GM18520 (cell line): ENCODE results near the gene CHST11.
"Not testable (repeated sequence)": the region's sequence is repeated elsewhere in the genome, so short reads cannot be mapped to it uniquely, and the experiment has no call there.

Experiments used
- ATAC-seq: cut with Tn5 transposase; IDR thresholded peaks from one replicate; pipeline ENCODE4 v1.9.1; 2021; ENCODE audit not compliant: unreplicated experiment

CHST11 gene

GRCh38 chr12:104600036-104600712 lies 143.4 kb downstream of the CHST11 start:
- ATAC-seq = no peak

DNA sequence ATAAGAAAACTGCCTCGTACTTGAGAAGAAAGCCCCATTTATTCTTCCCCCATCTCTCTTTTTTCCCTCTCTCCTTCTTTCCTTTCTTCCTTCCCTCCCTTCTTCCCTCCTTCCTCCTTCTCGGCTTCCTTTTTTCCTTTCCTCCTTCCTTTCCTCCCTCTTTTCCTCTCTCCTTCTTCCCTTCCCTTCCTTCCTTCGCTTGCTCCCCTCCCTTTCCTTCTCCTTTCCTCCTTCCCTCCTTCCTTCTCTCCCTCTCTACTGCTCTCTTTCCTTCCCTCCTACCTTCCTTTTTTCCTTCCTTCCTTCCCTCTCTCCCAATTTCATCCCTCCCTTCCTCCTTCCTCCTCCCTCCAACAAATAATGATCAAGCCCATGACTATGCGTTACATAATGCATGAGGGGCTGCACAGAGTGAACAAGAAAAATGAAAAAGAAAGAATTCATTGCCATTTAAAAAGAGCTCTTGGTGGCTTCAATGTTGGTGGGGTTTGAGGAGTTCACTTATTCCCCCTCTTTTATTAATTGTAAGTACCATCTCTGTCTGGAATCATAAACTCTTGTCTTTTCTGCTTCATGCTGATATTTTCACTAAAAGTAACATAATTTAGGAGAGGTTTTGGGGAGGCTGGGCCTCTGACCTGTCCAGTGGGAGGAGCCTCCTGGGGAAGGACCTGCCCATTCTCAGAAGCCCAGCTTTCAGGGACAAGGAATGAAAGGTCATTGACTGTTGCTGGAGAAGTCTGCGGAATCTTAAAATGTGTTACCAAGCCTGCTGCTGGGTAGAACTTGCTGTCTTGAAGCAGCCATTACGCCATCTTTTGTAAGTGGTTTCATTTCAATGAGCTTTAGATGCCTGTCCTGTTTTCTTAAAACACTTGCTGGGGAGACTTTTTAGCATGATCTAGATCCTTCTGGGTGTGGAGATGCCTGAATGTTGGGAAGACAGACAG lies 144.3 kb downstream of the CHST11 start:
- no peak for ATAC-seq

DNA sequence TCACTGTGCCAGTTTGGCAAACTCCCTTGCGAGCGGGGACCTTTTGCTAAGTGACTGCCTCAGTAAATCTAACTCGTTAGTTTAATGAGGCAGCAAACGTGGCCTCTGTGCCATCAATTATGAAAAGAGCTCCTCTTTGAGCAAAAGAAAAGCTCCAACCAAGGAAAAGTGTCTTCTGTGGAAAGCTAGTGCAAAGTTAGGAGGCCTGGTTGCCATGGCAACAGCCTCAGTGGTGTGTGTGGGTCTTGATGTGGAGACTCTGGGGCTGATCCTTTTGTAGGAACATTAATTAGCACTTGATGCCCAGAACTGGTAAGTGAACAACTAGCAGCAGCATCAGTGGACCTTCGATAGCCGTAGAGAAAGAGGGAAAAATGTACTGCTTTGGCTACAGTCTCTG lies 145.7 kb downstream of the CHST11 start:
- ATAC-seq = no peak

DNA sequence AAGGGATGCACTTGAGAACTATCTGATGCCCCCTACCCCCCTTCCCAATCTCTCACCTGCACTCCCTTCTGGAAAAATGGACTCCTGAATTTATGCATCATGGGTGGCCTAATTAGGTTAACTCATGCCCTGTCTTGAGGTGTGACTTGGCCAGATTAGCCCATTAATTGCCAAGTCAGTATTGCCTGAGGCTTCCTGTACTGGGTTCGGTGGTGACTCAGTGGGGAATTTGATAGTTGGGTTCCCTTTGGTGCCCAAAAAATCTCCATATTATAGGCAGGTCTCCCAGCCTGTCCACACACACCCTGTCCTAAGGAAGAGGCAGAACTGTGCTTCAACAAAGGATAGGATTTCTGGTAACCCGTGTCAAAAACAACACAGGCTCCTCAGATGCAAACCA lies 146.1 kb downstream of the CHST11 start:
- no peak for ATAC-seq

DNA sequence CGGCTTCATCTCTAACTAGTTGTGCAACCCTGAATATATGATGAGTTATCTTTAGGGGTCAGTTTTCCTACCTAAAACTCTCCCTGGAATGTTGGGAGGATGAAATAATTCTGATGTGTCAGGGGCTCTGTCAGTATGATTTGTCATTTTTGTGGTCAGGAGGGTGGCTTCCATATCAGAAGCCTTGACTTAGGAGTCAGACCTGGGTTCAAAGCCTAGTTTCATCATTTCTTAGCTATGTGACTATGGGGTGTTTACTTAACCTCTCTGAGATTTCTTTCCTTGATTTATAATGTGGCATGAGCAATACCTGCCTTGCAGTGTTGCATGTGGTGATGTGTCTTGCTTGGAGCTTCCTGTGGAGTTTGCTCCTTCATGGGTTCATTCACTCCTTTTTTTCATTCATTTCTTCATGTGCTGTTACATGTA lies 146.8 kb downstream of the CHST11 start:
- no peak for ATAC-seq

- peak; percentile 49 for ATAC-seq
Measured at GRCh38 chr12:104604070-104604994, 147.6 kb downstream of the CHST11 start.

DNA sequence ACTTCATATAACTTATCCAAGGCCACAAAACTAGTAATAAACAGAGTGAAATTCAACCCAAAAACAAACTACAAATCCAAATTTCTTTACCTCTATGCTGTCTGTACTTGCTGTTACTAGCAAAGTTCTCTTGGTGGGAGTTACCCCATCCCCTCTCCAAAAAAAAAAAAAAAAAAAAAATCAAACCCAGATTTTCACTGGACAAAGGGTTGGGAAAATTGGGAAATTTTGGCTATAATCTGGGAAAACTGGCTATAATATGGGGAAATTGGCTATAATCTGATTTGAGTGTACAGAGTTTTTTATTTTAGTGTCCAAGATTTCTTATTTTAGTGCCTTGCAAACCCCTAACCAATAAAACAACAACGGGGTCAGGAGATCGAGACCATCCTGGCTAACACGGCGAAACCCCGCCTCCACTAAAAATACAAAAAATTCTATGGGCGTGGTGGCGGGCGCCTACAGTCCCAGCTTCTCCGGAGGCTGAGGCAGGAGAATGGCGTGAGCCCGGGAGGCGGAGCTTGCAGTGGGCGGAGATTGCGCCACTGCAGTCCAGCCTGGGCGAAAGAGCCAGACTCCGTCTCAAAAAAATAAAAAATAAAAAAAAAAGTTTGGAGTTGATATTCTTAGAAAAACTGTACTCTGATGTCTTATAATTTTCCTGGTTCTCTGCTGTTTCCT lies 148.4 kb downstream of the CHST11 start:
- no peak for ATAC-seq

DNA sequence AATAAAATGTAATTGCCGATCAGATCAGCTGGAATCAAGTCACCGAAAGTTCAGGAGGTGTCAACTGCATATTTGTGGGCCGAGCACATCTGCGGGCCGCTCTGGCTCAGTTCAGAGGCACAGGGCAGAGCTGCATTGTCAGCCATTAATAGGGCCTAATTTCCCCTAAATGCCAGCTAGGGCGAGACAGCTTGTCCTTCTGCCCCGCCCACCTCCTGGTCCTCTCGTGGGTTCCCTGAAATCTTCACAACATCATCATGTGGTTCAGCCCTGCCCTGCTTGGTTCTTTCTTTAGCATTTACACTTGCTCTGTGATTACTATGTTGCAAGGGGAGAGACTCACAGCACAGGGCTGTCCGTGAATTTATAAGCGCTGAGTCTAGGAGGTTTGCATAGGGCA lies 148.9 kb downstream of the CHST11 start:
- no peak for ATAC-seq

GRCh38 chr12:104608998-104609397 lies 152.2 kb downstream of the CHST11 start:
- no peak for ATAC-seq

- no peak for ATAC-seq
Measured at GRCh38 chr12:104609445-104609844, 152.7 kb downstream of the CHST11 start.

- no peak for ATAC-seq
Measured at GRCh38 chr12:104610513-104611235, 153.9 kb downstream of the CHST11 start.

DNA sequence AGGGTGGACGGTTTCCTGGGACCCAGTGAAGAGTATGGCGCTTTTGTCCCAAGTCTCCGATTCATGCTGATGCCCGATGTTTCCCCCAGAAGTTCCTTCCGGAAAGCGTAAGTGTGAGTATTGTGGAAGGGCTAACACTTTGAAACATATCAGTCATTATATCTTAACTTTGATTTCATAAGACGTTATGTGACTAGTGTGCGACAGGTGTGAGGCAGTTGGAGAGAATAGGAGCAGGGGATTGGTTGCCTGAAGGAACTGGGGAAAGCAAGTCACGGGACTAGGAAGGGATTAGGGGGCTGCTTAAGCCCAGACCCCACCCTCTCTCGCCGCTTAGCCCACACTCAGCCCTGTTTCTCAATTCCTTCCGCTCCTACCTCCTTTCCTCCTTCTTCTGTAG lies 154.9 kb downstream of the CHST11 start:
- no peak for ATAC-seq

DNA sequence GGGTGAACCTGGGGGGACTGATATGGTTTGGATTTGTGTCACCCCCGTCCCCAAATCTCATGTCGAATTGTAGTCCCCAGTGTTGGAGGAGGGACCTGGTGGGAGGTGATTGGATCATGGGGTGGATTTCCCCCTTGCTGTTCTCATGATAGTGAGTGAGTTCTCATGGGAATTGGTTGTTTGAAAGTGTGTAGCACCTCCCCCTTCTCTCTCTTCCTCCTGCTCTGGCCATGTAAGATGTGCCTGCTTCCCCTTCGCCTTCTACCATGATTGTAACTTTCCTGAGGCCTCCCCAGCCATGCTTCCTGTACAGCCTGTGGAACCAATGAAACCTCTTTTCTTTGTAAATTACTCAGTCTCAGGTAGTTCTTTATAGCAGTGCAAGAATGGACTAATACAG lies 156.6 kb downstream of the CHST11 start:
- not testable (repeated sequence) for ATAC-seq

- ATAC-seq = no peak
Measured at GRCh38 chr12:104615048-104615561, 158.4 kb downstream of the CHST11 start.

DNA sequence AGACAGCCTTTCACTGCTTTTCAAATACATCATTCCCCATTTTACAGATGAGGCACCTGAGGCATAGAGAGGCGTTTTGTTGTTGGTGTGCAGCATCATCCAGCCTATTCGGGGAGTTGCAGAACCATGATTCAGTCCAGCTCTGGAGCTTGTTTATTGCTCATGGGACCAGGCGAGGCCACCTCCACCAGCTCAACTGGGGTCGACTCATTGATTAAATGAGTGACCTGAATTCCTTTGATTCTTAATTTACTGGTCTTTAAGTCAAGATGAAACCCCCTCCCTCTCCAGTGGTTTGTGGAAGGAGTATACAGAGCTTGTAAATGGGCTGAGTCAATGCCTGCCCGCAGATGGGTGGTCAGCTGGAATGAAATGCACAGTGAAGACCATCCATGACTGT lies 161.9 kb downstream of the CHST11 start:
- ATAC-seq = no peak

DNA sequence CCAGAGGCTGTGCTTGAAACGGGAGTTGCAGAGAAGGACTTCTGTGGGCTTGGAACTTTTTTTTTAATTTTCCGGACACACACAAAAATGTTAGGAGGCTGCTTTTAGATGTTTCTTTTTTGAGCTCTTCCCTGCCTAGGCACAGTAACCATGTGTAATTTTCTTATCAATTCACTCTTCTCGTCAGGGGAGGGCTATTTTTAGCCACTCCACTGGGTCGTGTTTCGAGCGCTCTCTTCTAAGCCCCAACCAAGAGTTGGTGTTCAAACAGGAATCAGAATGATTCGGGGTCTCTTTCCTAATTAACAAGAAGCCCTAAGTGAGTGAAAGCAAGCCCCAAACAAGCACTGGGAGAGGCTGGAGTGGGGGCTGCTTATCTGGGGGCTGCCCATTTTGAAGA lies 162.6 kb downstream of the CHST11 start:
- no peak for ATAC-seq

DNA sequence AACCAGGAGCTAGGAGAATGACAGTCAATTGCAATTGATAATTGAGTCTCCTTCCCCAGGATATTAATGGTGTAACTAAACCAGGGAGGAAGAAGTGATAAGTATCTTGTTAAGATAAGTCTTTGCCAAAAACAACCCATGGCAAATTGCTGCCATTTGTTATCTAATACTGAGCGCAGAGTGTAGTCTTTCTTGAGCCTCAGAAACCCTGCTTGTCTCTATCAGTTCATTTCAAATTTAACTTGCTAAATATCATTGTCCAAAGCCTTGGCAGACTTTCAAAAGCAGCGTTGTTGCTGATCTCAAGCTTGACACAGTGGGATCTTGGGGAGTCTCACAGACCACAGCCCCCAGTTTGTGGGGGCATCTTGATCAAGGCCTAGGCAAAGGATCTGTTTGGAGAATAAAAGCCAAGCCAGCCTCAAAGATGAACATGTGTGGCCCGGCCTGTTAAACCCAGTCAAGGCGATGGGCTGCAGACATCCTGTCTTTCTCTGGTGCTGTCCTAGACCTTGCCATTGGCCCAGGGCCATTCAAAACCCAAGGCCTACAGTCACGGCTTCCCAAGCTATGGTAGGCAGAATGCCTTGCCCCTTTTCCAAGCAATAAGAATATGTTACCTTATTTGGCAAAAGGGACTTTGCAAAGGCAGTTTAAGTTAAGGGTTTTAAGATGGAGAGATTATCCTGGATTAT lies 164.2 kb downstream of the CHST11 start:
- no peak for ATAC-seq

- no peak for ATAC-seq
Measured at GRCh38 chr12:104622928-104623327, 166.2 kb downstream of the CHST11 start.

DNA sequence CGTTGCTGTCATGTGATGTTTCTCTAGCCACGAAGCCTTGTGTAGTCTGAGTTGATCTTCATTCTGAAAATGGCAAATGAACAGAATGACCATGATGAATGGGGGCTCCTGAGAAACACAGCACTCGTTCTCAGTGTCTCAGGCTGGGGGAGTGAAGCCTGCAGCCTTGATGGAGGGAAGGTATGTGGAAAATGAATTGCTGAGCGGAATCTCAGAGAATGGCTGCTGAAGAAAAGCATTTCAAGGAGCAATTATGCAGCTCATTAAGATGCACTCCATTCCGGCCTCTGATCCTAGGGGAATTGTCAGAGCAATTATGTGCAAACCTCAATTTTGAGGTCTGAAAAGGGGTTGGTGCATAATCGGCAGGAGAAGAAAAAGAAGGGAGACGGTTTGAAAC lies 167.1 kb downstream of the CHST11 start:
- no peak for ATAC-seq
